ENCODE measurements around the gene DIDO1. TPM values are rescaled to one million over a fixed set of nuclear protein-coding genes. Genes with fewer than 3 reads are reported as not detected.

Gene DIDO1
- total and polyA plus RNA-seq, 2 of the 4 experiments (the other 2 are of a cell fraction), result 21.8 to 28.1 TPM

- TF ChIP-seq RCOR1 (IDR thresholded peaks at IDR 0.05; ENCODE audit: insufficient replicate concordance, low read length) (no peak), RFX5 (IDR thresholded peaks at IDR 0.05; ENCODE audit: low read depth, low read length) (no peak), FOS (IDR thresholded peaks at IDR 0.05; ENCODE audit: low read depth, low read length) (no peak), MXI1 (IDR thresholded peaks at IDR 0.05; ENCODE audit: borderline replicate concordance, low read depth, low read length) (no peak), SMC3 (IDR thresholded peaks at IDR 0.05; ENCODE audit: low read depth, low read length) (no peak), BHLHE40 (IDR thresholded peaks at IDR 0.05; ENCODE audit: low read depth, low read length) (no peak), POLR2A (IDR thresholded peaks at IDR 0.05; ENCODE audit: low read depth, low read length) (no peak), ELK1 (IDR thresholded peaks at IDR 0.05; ENCODE audit: borderline replicate concordance, low read depth, low read length) (no peak)
- Histone ChIP-seq H4K91ac (ENCODE audit: insufficient read depth, low read depth, low read length) (no peak overlapping the region), H3K4me1 (ENCODE audit: control insufficient read depth, insufficient read depth, low read length) (peaks cover 4% of the 10 kb centered on the region; the same call in 1 of the 2 replicates), H3K9ac (ENCODE audit: low read depth, low read length) (no peak overlapping the region), H3K79me1 (ENCODE audit: low read depth in 1 of 2, low read length in 2 of 2) (peaks cover 25 to 73% of the 10 kb centered on the region in 2 experiments), H2AK9ac (replicated peaks; ENCODE audit: low read depth, low read length, poor library complexity) (peak overlapping the region; percentile 25), H2BK15ac (ENCODE audit: low read depth, low read length) (no peak overlapping the region), H3K14ac (replicated peaks; ENCODE audit: low read depth, low read length) (no peak overlapping the region), H3K36me3 (ENCODE audit: control insufficient read depth, insufficient read depth, low read length) (peaks cover 66% of the 10 kb centered on the region), H3K56ac (ENCODE audit: extremely low read depth, insufficient read depth, low read length) (no peak overlapping the region), H3K23ac (ENCODE audit: low read depth, low read length) (no peak overlapping the region), H3K9me1 (ENCODE audit: insufficient read depth, low read length) (peaks cover 5% of the 10 kb centered on the region; the same call in 1 of the 2 replicates), H3K4me3 (ENCODE audit: insufficient read depth, low read depth, low read length) (no peak overlapping the region), H2BK20ac (ENCODE audit: low read depth, low read length) (no peak overlapping the region), H3K27ac (ENCODE audit: insufficient read depth, low read length) (no peak overlapping the region), H2AFZ (replicated peaks; ENCODE audit: low read length, poor library complexity) (no peak overlapping the region), H3K9me3 (ENCODE audit: control insufficient read depth, insufficient read depth, low read length) (peaks cover 2% of the 10 kb centered on the region; the same call in 1 of the 2 replicates), H3K4me2 (ENCODE audit: low read depth, low read length) (no peak overlapping the region), H3K4ac (ENCODE audit: low read depth, low read length) (no peak overlapping the region), H4K20me1 (ENCODE audit: insufficient read depth, low read length) (peaks cover 38% of the 10 kb centered on the region), H4K5ac (ENCODE audit: low read depth, low read length) (no peak overlapping the region), H3K18ac (ENCODE audit: low read depth, low read length) (no peak overlapping the region), H4K8ac (ENCODE audit: low read depth in 2 of 2, low read length in 2 of 2) (no peak overlapping the region), H2AK5ac (ENCODE audit: low read depth, low read length) (no peak overlapping the region), H3K27me3 (ENCODE audit: control insufficient read depth, insufficient read depth, low read length) (no peaks in the 10 kb centered on the region), H2BK5ac (ENCODE audit: low read depth, low read length, poor library complexity, severe bottlenecking) (no peak overlapping the region), H2BK120ac (ENCODE audit: low read depth, low read length) (no peak overlapping the region)
- intact Hi-C loops (cut with micrococcal nuclease), result no loop called here
- ChIA-PET POLR2A (ENCODE audit: unreplicated experiment) (no interaction called here), CTCF (no interaction called here)
- ATAC-seq (ENCODE audit: low read depth) (no peak), DNase-seq (no peak)
- WGBS, 2 experiments (ENCODE audit: extremely low coverage in 2 of 2, insufficient read length in 1 of 2), result 87% methylated on average over 4 of the region's 25 CpGs; no CpG with 5 or more reads in 1 of the 2 experiments
- no TSS peak for BruUV-seq (replicated peaks)
- in situ Hi-C loops (cut with MboI; ENCODE audit: low sequenced_read_pairs), result no loop called here
- dilution Hi-C loops (cut with HindIII; ENCODE audit: low sequenced_read_pairs, unreplicated experiment), result no loop called here
Measured at GRCh38 chr20:62945771-62946339, 19.6 kb upstream of the DIDO1 start.

All from IMR-90 (cell line).